ENCODE data around the gene AP1B1.
A peak's percentile ranks its signal among the peaks of the same experiment; 100 is the strongest.
"Not testable (repeated sequence)": the region's sequence is repeated elsewhere in the genome, so short reads cannot be mapped to it uniquely, and the experiment has no call there.

Gene AP1B1

GRCh38 chr22:29387921-29388758 lies at the start of gene AP1B1:
Gene AP1B1 (minus strand): TSS chr22:29388570. CDS start chr22:29367243, 21,327 bp downstream.
- DNase-seq: peak; percentile 41

GRCh38 chr22:29435236-29436136 lies 47.1 kb upstream of the AP1B1 start:
- no peak for DNase-seq

- DNase-seq: no peak
Observed at GRCh38 chr22:29434288-29434687, 45.9 kb upstream of the AP1B1 start.

GRCh38 chr22:29433856-29434255 lies 45.5 kb upstream of the AP1B1 start:
- no peak for DNase-seq

GRCh38 chr22:29431986-29432385 lies 43.6 kb upstream of the AP1B1 start:
- DNase-seq: no peak

- DNase-seq: no peak
Observed at GRCh38 chr22:29427176-29427760, 38.9 kb upstream of the AP1B1 start.

GRCh38 chr22:29426476-29426875 lies 38.1 kb upstream of the AP1B1 start:
- no peak for DNase-seq

GRCh38 chr22:29418704-29419103 lies 30.3 kb upstream of the AP1B1 start:
- not testable (repeated sequence) for DNase-seq

- DNase-seq: not testable (repeated sequence)
Observed at GRCh38 chr22:29414951-29415591, 26.7 kb upstream of the AP1B1 start.

GRCh38 chr22:29412772-29413171 lies 24.4 kb upstream of the AP1B1 start:
- DNase-seq: not testable (repeated sequence)

- DNase-seq: not testable (repeated sequence)
Observed at GRCh38 chr22:29411569-29412211, 23.3 kb upstream of the AP1B1 start.

GRCh38 chr22:29408940-29409339 lies 20.6 kb upstream of the AP1B1 start:
- DNase-seq: no peak

GRCh38 chr22:29401538-29401937 lies 13.2 kb upstream of the AP1B1 start:
- not testable (repeated sequence) for DNase-seq

- no peak for DNase-seq
Observed at GRCh38 chr22:29400576-29400975, 12.2 kb upstream of the AP1B1 start.

GRCh38 chr22:29397791-29398190 lies 9.4 kb upstream of the AP1B1 start:
- no peak for DNase-seq

GRCh38 chr22:29396126-29396525 lies 7.8 kb upstream of the AP1B1 start:
- DNase-seq: no peak

- DNase-seq: peak; percentile 56
Observed at GRCh38 chr22:29394931-29395581, 6.7 kb upstream of the AP1B1 start.

- no peak for DNase-seq
Observed at GRCh38 chr22:29393019-29393608, 4.7 kb upstream of the AP1B1 start.

GRCh38 chr22:29391546-29391945 lies 3.2 kb upstream of the AP1B1 start:
- no peak for DNase-seq

- DNase-seq: no peak
Observed at GRCh38 chr22:29390270-29390669, 1.9 kb upstream of the AP1B1 start.

- no peak for DNase-seq
Observed at GRCh38 chr22:29388759-29389090, 355 bp upstream of the AP1B1 start.
